ENCODE data around the gene LCMT1.
"Not testable (repeated sequence)": the region's sequence is repeated elsewhere in the genome, so short reads cannot be mapped to it uniquely, and the experiment has no call there.

The LCMT1 gene

GRCh38 chr16:25151996-25152395 lies 40.5 kb downstream of the LCMT1 start:
- DNase-seq = no peak

GRCh38 chr16:25155553-25156460 lies 44.3 kb downstream of the LCMT1 start:
- DNase-seq = no peak

- no peak for DNase-seq
Measured at GRCh38 chr16:25157271-25157875, 45.8 kb downstream of the LCMT1 start.

GRCh38 chr16:25158401-25158800 lies 46.9 kb downstream of the LCMT1 start:
- no peak for DNase-seq

GRCh38 chr16:25161753-25162367 lies 50.3 kb downstream of the LCMT1 start:
- no peak for DNase-seq

GRCh38 chr16:25163683-25164082 lies 52.1 kb downstream of the LCMT1 start:
- no peak for DNase-seq

GRCh38 chr16:25165284-25165683 lies 53.7 kb downstream of the LCMT1 start:
- no peak for DNase-seq

GRCh38 chr16:25167920-25168319 lies 56.4 kb downstream of the LCMT1 start:
- not testable (repeated sequence) for DNase-seq

- no peak for DNase-seq
Measured at GRCh38 chr16:25171390-25171789, 59.8 kb downstream of the LCMT1 start.

- DNase-seq = no peak
Measured at GRCh38 chr16:25172831-25173230, 61.3 kb downstream of the LCMT1 start.

- DNase-seq = no peak
Measured at GRCh38 chr16:25174285-25174684, 62.7 kb downstream of the LCMT1 start.

GRCh38 chr16:25176136-25176535 lies 64.6 kb downstream of the LCMT1 start:
- DNase-seq = no peak

- DNase-seq = no peak
Measured at GRCh38 chr16:25177512-25177830, 65.9 kb downstream of the LCMT1 start.

- DNase-seq = no peak
Measured at GRCh38 chr16:25177831-25178688, 66.5 kb downstream of the LCMT1 start.

- DNase-seq = not testable (repeated sequence)
Measured at GRCh38 chr16:25181236-25181635, 69.7 kb downstream of the LCMT1 start.

GRCh38 chr16:25184771-25185170 lies 73.2 kb downstream of the LCMT1 start:
- no peak for DNase-seq

- no peak for DNase-seq
Measured at GRCh38 chr16:25187491-25187795, 75.9 kb downstream of the LCMT1 start.

GRCh38 chr16:25189305-25189704 lies 77.8 kb downstream of the LCMT1 start:
- no peak for DNase-seq

GRCh38 chr16:25192096-25192495 lies 80.6 kb downstream of the LCMT1 start:
- DNase-seq = no peak

GRCh38 chr16:25194273-25194878 lies 82.8 kb downstream of the LCMT1 start:
- DNase-seq = no peak

- no peak for DNase-seq
Measured at GRCh38 chr16:25198021-25198420, 86.5 kb downstream of the LCMT1 start.

GRCh38 chr16:25199457-25199856 lies 87.9 kb downstream of the LCMT1 start:
- DNase-seq = no peak

GRCh38 chr16:25210758-25211157 lies 99.2 kb downstream of the LCMT1 start:
- no peak for DNase-seq

All from SIG-M5 (cell line).